Bone marrow (tissue), 2 donors: ENCODE results near the gene CTSD.
"Not testable (repeated sequence)": the region's sequence is repeated elsewhere in the genome, so short reads cannot be mapped to it uniquely, and the experiment has no call there.

Experiments used
- DNase-seq, 2 donors: peaks; one replicate each; lab custom pipeline; 2025; lab: John Stamatoyannopoulos, UW

CTSD gene

DNA sequence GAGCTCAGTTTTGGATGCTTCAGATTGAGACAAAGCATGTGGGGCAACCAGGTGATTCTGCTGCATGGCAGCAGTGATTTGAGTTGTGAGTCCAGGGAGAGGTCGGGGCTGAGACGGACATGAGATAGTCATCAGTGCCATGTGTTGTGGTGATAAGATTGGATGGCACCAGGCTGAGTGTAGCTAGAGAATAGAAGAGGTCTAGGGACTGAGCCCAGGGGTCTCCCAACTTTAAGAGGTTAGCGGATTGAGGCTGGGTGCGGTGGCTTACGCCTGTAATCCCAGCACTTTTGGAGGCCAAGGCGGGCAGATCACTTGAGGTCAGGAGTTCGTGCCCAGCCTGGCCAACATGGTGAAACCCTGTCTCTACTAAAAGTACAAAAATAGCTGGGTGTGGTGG is 6.3 kb upstream of the CTSD start:
- no peak for DNase-seq

DNA sequence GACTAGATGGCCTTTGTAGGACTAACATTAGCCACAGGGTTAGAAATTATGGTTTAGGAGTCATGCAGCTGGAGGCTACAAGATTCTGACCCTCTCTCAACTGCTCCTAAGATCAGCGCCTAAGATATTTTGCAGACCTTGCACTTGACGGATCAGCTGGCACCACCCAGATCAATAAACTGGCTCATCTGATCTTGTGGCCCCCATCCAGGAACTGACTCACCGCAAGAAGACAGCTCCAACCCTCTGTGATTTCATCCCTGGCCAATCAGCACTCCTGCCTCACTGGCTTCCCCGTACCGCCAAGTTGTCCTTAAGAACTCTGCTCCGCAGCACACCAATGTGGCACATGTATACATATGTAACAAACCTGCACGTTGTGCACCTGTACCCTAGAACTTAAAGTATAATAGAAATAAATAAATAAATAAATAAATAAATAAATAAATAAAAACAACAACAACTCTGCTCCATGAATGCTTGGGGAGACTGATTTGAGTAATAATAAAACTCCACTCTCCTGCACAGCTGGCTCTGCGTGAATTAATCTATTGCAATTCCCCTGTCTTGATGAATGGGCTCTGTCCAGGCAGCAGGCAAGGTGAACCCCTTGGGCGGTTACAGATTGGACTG is 5.7 kb upstream of the CTSD start:
- not testable (repeated sequence) for DNase-seq

DNA sequence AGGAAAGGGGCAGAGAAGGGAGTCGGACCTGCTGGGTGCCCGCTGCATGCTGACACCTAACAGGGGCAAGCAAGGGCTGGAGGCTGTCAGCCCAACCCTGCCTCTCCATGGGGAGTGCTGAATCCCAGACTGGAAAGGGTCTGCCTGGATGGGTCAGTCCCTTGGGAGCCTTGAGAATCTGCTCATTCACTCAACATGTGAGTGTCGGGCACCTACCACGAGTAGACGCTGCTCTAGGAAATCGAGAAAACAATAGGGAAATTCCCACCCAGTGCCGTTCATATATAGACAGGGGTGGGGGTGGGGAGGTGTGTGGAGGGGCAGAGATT is 4.4 kb upstream of the CTSD start:
- DNase-seq, result no peak

DNA sequence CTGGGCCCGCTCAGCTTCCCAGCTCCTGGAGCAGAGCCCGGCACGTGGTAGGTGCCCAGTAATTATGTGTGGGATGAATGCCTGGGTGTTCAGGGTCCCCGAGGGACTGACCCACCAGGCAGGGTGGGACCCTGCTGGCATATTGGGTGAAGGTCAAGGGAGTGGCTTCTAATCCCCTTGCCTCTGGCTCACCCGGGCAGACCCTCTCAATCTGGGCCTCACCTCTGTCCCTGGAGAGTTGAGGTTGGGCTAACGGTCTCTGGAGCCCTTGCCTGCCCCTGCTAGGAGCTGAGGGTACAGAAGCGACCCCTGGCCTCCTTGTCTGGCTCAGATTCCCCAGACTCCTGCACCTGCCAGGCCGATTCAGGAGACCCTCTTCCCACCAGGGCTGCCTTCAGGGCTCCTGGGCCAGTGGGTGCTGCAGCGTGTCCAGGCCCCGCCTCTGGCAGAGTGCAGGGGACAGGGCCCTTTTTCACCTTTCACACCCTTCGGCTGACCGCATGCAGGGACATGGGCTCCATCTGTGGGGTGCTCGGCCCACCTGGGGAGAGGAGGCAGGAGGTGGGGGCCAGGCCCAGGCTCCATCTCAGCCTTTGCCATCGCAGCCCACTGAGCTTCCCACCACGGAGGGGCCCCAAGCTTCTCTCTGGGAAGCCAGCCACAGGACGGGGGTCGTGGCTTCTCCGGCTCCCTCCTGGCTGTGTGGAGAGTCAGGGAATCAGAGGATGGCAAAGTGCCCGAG is 3.8 kb upstream of the CTSD start:
- DNase-seq, result no peak

DNA sequence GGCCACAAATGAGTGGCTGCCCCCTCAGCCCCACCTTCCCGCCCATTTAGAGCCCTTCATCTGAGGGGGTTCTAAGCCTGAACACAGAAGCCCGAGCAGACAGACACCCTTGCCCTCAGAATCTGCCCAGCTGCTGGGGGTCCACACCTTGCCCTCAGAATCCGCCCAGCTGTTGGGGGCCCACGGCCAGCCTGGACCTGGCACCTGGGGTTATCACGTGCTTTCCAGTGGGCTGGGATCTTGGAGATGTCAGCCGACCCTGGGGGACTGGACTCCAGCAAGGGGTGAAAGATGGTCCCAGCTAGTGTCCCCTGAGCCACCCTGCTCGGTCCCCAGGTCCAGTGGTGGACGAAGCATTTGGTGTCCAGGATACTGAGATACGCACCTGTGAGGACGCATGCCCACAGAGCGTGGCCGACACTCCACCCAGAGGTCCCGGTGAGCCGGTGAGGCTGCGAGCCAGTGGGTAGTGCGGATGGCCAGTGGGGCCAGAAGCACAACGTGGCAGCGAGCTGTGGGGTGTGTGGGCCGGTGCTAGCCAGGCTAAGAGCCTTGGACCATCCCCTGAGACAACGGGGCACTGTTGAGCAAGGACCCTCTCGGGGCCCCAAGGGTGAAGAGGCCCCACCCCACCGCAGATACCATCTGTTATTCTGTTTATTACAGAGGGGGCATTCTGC is 3.1 kb upstream of the CTSD start:
- DNase-seq, result no peak

DNA sequence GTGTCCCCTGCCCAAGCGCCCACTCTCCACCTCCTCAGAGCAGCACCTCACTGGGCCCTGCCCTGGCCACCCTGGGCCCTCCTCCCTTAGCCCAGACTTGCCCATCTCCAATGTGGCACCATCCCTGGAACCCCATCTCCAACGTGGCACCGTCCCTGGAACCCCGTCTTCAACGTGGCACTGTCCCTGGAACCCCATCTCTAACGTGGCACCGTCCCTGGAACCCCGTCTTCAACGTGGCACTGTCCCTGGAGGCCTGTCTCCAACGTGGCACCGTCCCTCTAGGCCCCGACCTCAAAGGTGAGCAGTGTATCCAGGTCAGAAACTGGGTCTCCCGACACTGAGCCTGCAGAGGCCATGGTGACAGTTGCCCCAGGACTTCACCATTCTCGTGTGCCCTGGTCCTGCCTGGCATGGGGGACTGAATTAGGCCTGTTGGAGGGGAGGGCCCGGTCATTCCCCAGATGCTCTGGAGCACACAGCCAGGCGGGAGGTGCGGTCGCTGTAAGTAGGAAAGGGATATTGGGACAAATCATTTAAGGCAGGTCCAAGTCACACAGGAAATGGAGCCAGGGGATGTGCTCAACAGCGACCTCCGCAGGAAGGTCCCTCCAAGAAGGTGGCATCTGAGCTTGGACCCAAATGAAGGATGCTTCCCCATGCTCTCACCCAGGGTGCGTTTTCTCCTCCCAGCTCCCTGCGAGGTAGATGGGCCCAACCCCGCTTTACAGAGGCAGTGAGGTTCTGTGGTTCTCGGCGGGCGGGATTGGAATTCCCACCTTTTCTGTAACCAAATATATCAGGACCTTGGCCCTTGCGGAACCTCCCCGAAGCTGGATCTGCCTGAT is 2.4 kb upstream of the CTSD start:
- no peak for DNase-seq

DNA sequence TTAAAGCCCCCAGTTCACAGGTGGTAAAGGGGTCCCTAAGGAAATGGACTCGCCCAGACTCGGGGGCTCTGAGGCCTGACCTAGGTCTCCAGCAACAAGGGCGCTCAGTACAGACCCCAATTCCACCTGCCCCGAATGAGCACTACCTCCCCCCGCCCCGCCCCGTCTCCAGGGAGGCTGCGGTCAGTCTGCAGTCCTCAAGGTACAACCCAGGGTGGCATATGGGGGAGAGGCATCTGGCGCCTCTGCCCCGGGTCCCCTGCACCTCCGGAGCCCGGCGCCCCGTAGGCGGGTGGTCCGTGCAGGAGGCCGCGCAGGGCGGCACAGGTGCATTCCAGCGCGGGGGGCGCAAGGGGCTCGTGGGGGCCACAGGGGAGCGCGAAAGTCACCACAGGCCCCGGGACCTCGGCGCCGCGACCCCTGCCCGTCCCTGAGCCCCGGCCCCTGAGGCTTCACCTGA is 361 bp downstream of the CTSD start:
- DNase-seq, result no peak

DNA sequence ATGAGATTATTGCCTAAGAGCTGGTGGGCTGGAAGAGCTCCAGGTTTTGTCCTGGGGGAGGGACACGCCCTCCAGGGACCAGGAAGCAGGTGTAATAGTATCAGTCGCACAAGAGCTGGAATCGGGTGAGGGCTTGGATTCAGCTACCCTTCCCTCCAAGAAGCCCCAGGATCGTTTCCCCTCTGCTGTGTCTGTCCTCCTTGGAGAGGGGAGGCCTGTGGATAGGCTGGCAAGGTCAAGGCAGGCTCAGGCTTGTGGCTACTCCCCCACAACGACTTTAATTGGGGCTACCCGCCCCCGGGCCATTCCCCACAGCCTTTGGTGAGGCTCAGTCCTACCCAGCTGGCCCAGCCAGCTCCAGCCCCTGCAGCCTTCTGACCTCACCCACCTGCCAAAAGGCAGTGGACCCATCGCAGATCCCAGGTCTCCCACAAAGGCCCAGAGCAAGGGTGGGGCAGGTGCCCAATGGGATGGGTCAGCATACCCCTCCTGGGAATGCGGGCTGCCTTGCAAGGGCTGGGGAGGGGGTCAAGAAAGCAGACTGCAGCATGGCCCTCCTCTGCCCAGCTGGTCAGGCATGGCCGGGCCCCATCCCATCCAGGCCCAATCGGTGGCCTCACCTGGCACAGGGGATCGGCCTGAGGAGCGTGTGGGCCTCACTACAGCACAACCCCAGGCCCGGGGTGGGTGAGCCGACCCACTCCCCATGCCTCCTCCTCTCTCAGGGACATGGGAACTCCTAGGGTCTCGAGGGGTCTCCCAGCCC is 1.0 kb downstream of the CTSD start:
- no peak for DNase-seq

DNA sequence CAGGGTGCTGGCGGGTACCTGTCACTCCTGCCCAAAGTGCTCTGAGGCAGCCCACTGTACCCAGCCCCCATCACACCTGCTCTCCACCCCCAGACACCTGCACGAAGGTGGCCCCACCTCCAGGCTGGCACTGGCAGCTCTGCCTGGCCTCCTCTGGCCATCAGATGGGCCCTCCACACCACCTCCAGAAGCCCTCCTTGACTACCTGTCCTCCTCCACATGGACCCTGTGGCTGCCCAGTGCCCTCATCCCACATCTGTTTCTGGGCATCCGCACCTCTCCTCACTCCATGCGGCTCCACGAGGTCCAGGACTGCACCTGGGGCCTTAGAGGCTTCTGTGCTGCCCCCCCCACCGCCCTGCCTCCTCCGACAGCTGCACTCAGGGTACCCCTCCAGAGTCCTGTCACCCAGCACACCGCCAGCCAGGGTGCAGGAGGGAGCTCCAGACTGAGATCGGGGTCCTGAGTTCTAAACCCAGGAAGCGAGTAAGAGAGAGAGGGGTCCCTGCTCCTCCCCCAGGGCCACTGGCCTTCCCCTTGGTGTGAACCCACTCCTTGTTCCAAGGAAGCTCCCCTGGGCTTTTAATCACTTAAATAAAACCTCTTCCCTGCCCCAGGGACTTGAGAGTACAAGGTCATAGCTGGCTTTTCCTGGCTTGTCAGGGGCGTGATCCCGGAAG is 1.7 kb downstream of the CTSD start:
- no peak for DNase-seq

DNA sequence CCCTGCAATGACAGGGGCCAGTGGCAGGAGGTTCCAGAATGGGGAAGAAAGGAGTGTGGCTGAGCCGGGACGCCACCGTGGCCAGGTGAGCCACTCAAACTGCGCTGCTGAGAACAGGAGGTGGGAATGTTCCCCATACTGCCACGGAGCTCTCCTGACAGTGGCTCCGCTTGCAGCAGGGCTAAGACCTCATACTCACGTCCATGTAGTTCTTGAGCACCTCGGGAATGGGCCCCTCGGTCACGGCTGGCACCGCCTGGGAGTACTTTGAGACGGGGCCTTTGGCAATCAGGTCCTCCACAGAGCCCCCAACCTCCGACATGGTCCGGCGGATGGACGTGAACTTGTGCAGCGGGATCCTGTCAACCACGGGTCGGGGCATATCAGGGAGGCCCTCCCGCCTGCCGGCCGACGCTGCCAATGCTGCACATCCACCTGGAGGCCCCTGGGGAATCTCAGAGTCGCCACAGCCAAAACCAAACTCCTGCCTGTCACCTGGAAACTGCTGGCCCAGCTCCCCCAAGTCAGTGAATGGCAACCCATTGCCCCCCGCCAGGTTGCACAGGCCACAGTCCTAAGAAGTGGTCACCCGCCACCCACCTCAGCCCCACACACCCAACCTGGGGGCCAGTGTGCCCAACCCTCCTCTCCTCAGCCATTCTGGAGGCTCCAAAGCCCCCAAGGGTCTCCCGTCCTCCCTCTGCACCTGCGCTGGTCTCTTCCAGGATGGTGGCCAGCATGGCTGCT is 2.4 kb downstream of the CTSD start:
- no peak for DNase-seq

DNA sequence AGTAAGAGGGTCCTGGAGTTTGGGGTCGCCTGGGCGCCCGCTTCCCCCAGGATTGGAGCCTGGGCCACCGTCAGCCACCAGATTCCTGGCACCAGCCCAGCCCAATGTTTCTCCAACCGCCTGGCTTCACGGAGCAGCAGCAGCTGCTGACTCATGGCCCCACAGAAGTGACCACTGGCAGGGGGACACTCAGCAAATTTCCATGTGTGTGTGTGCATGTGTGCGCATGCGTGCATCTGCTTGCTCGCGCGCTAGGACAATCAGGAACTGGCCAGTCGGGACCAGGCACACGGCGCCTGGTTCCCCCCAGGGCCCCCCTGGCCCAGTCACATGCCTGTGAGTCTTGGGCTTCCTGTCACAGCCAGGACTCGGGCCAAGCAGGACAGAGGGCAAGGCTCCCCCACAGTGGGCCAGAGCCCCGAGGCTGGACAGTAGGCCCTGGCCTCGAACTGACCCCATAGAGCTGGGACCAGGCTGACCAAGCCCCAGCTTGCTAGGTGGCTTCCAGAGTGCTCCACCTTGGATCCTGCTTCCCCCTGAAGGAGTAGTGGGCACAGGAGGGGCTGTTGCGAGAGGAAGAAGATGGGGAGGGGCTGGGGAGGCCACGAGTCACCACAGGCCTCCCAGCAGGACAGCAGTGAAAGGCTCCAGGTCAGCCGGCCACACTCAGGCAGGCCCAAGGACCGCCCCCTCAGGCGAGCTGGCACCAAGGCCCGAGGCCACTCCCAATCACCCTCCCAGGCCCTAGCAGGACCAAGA is 3.2 kb downstream of the CTSD start:
- peak in 1 of 2 donors; percentile 53 for DNase-seq

DNA sequence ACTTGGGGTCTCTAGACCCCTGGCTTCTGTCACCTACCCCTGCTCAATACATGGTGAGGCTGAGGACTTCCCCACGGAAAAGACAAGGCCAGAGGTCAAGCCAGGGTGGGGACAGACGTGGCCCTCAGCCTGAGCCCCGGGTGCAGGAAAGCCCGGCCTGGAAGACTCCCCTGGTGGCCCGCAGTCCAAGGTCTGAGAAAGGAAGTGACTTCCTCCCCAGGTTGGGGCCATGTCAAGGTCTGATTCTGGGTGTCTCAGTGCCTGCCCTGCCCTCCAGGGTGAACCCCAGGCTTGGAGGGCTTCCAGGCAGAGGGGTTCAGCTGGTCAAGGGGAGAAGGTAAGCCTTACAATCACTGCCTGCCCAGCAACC is 3.9 kb downstream of the CTSD start:
- no peak for DNase-seq

DNA sequence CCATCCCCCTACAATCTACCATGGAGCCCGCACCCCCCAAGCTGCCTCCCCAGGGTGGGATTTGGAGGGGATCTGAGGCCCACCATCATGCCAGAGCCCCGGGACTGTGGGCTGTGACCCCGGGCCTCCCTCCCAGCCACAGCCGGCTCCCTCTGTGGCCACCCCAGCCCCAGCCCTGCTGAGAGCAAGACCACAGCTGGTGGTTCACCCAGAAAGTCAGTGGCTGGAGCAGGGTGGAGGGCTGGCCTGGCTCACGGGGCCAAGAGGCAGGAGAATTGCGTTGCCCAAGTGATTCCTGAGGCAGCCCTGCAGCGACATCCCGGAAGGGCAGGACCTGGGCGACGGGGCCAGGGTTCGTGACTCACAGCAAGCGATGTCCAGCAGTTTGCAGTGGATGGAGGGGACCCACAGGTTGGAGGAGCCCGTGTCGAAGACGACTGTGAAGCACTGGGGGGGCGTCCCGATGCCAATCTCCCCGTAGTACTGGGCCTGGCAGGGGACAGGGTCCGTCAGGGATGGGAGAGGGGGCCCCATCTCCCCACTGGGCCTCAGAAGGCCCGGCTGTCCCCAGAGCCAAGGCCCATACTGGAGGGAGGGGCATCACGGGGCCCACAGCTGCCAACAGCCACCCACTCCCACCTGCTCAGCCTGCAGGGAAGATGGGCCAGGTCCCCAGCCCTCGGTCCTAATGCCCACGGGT is 4.4 kb downstream of the CTSD start:
- no peak for DNase-seq

DNA sequence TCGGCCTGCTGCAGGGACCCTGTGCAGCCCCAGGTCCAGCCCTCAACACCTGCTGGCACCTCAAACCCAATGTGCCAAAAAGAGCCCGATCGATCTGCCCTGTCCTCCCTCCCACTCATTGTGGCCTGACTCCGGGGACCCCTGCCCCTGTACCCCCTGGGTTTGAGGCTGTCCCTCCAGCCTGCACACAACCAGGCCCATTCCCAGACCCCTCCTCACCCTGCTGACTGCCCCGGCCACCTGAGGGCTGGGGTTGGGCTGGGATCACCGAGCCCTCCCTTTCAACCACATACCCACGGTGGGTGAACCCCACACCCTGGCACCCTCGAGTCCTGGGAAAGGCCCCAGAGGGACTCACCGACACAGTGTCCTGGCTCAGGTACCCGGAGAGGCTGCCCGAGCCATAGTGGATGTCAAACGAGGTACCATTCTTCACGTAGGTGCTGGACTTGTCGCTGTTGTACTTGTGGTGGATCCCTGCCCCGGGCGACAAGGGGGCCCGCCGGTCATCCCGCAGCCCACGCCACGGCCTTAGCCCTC is 5.0 kb downstream of the CTSD start:
- DNase-seq, result no peak

DNA sequence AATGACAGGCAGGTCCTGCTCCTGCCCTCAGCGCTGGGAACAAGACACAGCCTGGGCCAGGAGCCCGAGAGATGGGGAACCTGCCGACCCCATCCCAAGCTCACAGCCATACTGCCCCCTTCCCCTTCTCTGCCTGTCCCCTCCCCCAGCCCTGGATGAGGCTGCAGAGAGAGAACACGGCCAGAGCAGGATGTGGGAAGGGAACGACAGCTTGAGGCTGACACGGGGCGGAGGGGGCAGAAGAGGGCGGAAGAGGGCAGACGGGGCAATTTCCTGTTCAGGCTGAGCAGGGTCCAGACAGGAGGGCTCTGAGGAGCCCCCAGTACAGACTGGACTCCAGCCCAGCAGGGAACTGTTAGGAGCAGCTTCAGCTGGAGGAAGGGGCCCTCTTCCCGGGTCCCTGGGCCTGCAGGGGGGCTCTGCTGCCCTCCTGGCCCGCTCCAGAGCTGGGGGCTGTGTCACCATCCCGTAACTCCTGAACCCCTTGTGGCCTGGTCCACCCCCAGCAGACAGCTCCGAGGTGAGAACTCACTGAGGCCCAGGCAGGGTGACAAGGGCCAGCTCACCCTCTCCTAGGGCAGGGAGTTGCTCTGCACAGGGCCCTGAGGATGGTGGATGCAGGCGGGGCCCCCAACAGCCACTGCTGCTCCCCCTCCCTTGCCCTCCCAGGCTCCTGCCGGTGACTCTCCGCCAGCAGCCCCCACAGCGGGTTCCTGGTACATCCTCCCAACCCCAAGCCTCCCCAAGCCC is 5.7 kb downstream of the CTSD start:
- DNase-seq, result peak in 1 of 2 donors; percentile 79

DNA sequence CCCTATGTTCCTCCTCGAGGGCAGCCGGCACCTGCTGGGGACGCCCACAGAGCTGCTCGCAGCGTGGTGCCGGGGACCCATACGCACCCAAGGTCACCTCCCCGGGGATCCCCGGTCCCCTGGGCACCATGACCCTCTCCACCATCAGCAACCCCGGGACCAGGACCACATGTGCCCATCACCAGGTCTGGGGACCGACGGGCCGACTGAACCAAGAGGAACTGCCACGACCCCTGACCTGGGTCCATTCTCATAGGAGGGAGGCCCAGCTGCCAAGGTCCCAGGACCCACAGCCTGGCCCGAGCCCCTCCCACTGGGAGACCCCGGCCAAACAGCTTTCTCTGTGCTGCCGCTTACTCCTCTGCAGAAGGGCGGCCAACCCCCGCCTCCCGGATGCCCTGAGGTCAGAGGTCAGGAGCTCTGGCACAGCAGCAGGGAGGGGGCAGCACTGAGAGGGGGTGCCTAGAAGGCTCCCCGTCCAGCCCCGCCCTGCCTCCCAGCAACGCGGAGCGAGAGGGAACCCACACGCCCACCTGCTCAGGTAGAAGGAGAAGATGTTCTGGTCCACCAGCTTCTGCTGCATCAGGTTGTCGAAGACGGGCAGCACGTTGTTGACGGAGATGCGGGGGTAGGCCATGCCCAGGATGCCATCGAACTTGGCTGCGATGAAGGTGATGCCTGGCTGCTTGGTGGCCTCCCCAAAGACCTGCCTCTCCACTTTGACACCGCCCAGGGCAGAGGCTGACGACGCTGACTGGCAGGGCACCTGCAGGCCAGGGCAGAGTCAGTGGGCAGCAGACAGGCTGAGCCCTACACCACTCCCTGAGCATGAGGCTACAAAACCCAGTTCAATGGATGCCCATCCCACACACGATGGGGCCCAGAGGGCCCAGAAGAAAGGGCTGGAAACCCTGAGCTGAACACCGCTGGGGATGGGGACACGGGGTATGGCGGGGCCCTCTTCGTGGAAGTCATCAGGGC is 6.6 kb downstream of the CTSD start:
- DNase-seq, result no peak
